ENCODE measurements around the gene ITGAX. TPM values are rescaled to one million over a fixed set of nuclear protein-coding genes. Genes with fewer than 3 reads are reported as not detected.

The ITGAX gene
- total and polyA plus RNA-seq, 2 of the 8 experiments (the other 6 are each of a cell fraction or from before 2014, with no cell fraction given): 0.30 TPM; not detected in 1

GRCh38 chr16:31364421-31364820, 9.4 kb downstream of the ITGAX start:
- Histone ChIP-seq H3K4me3 (ENCODE audit: extremely low read depth in 1 of 4, insufficient read depth in 2 of 4, low read depth in 3 of 4, low read length in 4 of 4) (no peak overlapping the region), H3K56ac (replicated peaks; ENCODE audit: insufficient read length, low read depth, low read length) (no peak overlapping the region), H3K18ac (ENCODE audit: extremely low read depth, low read length) (no peak overlapping the region), H2AFZ (ENCODE audit: low read length) (no peak overlapping the region), H2BK15ac (ENCODE audit: low read length) (no peak overlapping the region), H4K5ac (ENCODE audit: insufficient read length, low read depth, low read length) (no peak overlapping the region), H2AK5ac (ENCODE audit: low read depth, low read length) (no peak overlapping the region), H3K23ac (ENCODE audit: insufficient read length) (no peak overlapping the region), H3K9me3 (ENCODE audit: insufficient read depth in 2 of 2, low read depth in 1 of 2, low read length in 1 of 2) (no peaks in the 10 kb centered on the region), H3K4ac (replicated peaks; ENCODE audit: insufficient read length, low read depth, low read length) (no peak overlapping the region), H3K23me2 (ENCODE audit: low read depth, low read length) (no peaks in the 10 kb centered on the region), H3K36me3 (ENCODE audit: control insufficient read depth in 2 of 4, insufficient read depth in 4 of 4, low read length in 3 of 4) (no peaks in the 10 kb centered on the region), H4K91ac (replicated peaks; ENCODE audit: insufficient read length, low read length) (no peak overlapping the region), H4K8ac (ENCODE audit: extremely low read depth, insufficient read depth, low read length) (no peak overlapping the region), H3K9ac (replicated peaks in 1 of 4; ENCODE audit: extremely low read depth in 1 of 4, low read depth in 3 of 4, low read length in 3 of 4) (no peak overlapping the region), H2BK12ac (ENCODE audit: low read depth, low read length) (no peak overlapping the region), H3K27me3 (replicated peaks in 1 of 4; ENCODE audit: control insufficient read depth in 3 of 4, extremely low read depth in 1 of 4, insufficient read depth in 3 of 4, low read length in 3 of 4) (no peaks in the 10 kb centered on the region; a peak in 1 of 7 replicates), H3K79me2 (ENCODE audit: control insufficient read depth in 1 of 2, insufficient read depth in 2 of 2, low read length in 2 of 2) (no peaks in the 10 kb centered on the region), H2BK5ac (ENCODE audit: low read depth, low read length) (no peak overlapping the region), H2BK120ac (replicated peaks; ENCODE audit: low read depth, low read length) (no peak overlapping the region), H3K27ac (ENCODE audit: low read depth, low read length) (no peak overlapping the region), H3K4me2 (ENCODE audit: insufficient read depth in 1 of 2, low read depth in 2 of 2, low read length in 2 of 2) (no peak overlapping the region), H4K20me1 (replicated peaks in 1 of 2; ENCODE audit: control insufficient read depth in 1 of 2, insufficient read depth in 2 of 2, low read length in 2 of 2) (no peaks in the 10 kb centered on the region), H3K4me1 (replicated peaks in 1 of 4; ENCODE audit: control insufficient read depth in 3 of 4, insufficient read depth in 4 of 4, low read length in 3 of 4) (no peaks in the 10 kb centered on the region), H3K14ac (ENCODE audit: insufficient read length) (no peak overlapping the region), H3K79me1 (ENCODE audit: low read depth, low read length) (no peaks in the 10 kb centered on the region), H2BK20ac (ENCODE audit: low read length) (no peak overlapping the region)
- no peak for TF ChIP-seq KDM1A (IDR thresholded peaks at IDR 0.05; ENCODE audit: borderline replicate concordance, low read length)
- no peak for TF ChIP-seq FOSL1 (IDR thresholded peaks at IDR 0.05; ENCODE audit: insufficient read depth, low read depth, low read length)
- no peak for TF ChIP-seq E2F6 (IDR thresholded peaks at IDR 0.05)
- TF ChIP-seq PHF8 (conservative IDR thresholded peaks at IDR 0.05; ENCODE audit: low read depth, low read length): no peak
- no peak for TF ChIP-seq RXRA (IDR thresholded peaks at IDR 0.05; ENCODE audit: insufficient read depth, low read depth, low read length)
- ChIA-PET POLR2A (ENCODE audit: partially characterized antibody) (no interaction called here), CTCF (ENCODE audit: partially characterized antibody) (interaction anchor here (0.6 to 2.1 kb wide), 2 partner anchors 19 to 112 kb away, joined by 4 to 5 read pairs; no protein-coding TSS in a partner anchor)
- WGBS, 2 experiments (ENCODE audit: extremely low coverage in 1 of 2, insufficient coverage in 1 of 2, insufficient read length in 1 of 2, insufficient replicate concordance in 2 of 2, low coverage in 1 of 2, low lambda C conversion rate in 2 of 2, missing lambda C conversion rate in 1 of 2): 85% methylated on average over 5 of the region's 6 CpGs; no CpG with 5 or more reads in 1 of the 2 experiments
- DNase-seq (ENCODE audit: low read depth in 1 of 2, low spot score in 2 of 2) (no peak), FAIRE-seq (no peak)

Measured in H1 (cell line).